K562 (cell line): ENCODE data around the gene GIGYF1. TPM values are rescaled to one million over a fixed set of nuclear protein-coding genes. Genes with fewer than 3 reads are reported as not detected.

ENCODE experiments used
- CEBPZ ChIP-seq: fragments of 150-350 bp; IDR thresholded peaks from 2 replicates; pipeline ENCODE4 v1.6.1; 2014; ENCODE audit warnings: low read depth, mild to moderate bottlenecking, low read length, borderline replicate concordance
- NUFIP1 ChIP-seq: fragments of 450-650 bp; IDR thresholded peaks from 2 replicates; pipeline ENCODE4 v1.6.1; 2018; ENCODE audit not compliant: partially characterized antibody
- polyA plus RNA-seq, 8 experiments: library from polyadenylated mRNA; depleted of rRNA in 4 of 8; stranded (reverse) in 5 of 8; unstranded in 3 of 8; fragments of >200 nt; fragmentation: Nextera tagmentation in 2 of 8; fragmentation: Illumina TruSeq in 1 of 8; extraction: Ambion mirVana in 2 of 8; extraction: Trizol in 1 of 8; gene quantifications; 2 replicates each; pipeline versions ENCODE4 v1.2.1 to v1.2.3, GENCODE V29; 2011 to 2014; ENCODE audit warnings: inconsistent platforms in 1 of 8, missing spikeins in 1 of 8
- total RNA-seq, 7 experiments: library from RNA; depleted of rRNA in 6 of 7; stranded (reverse); fragments of >200 nt in 6 of 7; fragmentation: Illumina TruSeq in 2 of 7; extraction: Trizol in 2 of 7; gene quantifications; 2 replicates each; pipeline versions ENCODE4 v1.2.1 to v1.2.3, GENCODE V29; 2011 to 2021; ENCODE audit warnings: low replicate concordance in 1 of 7
- TF ChIP-seq, protein P1 (sequence below), 2 experiments: fragments of 450-650 bp; conservative IDR thresholded peaks; 2 replicates each; pipeline ENCODE4 v1.6.1; 2017; ENCODE audit warnings: mild to moderate bottlenecking in 2 of 2, moderate library complexity in 2 of 2
- TF ChIP-seq, protein P2 (sequence below), 2 experiments: fragments of 450-650 bp in 1 of 2; sonication (generic) in 1 of 2; formaldehyde crosslinking in 1 of 2; IDR thresholded peaks; 2 replicates each; pipeline versions ENCODE4 v1.7.1 to v1.9.0; 2016 to 2022; ENCODE audit warnings: inconsistent platforms in 1 of 2, mild to moderate bottlenecking in 1 of 2, missing genetic modification reagents in 1 of 2

GIGYF1 gene
- total and polyA plus RNA-seq, 9 of the 15 experiments (the other 6 are each of a cell fraction or from before 2014, with no cell fraction given): 0.56 to 76.2 (median 16.8) TPM

- TF ChIP-seq NUFIP1 (no peak), CEBPZ (no peak)
- TF ChIP-seq, protein P1, sequence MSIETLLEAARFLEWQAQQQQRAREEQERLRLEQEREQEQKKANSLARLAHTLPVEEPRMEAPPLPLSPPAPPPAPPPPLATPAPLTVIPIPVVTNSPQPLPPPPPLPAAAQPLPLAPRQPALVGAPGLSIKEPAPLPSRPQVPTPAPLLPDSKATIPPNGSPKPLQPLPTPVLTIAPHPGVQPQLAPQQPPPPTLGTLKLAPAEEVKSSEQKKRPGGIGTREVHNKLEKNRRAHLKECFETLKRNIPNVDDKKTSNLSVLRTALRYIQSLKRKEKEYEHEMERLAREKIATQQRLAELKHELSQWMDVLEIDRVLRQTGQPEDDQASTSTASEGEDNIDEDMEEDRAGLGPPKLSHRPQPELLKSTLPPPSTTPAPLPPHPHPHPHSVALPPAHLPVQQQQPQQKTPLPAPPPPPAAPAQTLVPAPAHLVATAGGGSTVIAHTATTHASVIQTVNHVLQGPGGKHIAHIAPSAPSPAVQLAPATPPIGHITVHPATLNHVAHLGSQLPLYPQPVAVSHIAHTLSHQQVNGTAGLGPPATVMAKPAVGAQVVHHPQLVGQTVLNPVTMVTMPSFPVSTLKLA (conservative IDR thresholded peaks at IDR 0.05): 0 out of 4 replicates have a peak, but pooled peaks of 1 of the 2 experiments have one; percentile 11
- TF ChIP-seq, protein P2, sequence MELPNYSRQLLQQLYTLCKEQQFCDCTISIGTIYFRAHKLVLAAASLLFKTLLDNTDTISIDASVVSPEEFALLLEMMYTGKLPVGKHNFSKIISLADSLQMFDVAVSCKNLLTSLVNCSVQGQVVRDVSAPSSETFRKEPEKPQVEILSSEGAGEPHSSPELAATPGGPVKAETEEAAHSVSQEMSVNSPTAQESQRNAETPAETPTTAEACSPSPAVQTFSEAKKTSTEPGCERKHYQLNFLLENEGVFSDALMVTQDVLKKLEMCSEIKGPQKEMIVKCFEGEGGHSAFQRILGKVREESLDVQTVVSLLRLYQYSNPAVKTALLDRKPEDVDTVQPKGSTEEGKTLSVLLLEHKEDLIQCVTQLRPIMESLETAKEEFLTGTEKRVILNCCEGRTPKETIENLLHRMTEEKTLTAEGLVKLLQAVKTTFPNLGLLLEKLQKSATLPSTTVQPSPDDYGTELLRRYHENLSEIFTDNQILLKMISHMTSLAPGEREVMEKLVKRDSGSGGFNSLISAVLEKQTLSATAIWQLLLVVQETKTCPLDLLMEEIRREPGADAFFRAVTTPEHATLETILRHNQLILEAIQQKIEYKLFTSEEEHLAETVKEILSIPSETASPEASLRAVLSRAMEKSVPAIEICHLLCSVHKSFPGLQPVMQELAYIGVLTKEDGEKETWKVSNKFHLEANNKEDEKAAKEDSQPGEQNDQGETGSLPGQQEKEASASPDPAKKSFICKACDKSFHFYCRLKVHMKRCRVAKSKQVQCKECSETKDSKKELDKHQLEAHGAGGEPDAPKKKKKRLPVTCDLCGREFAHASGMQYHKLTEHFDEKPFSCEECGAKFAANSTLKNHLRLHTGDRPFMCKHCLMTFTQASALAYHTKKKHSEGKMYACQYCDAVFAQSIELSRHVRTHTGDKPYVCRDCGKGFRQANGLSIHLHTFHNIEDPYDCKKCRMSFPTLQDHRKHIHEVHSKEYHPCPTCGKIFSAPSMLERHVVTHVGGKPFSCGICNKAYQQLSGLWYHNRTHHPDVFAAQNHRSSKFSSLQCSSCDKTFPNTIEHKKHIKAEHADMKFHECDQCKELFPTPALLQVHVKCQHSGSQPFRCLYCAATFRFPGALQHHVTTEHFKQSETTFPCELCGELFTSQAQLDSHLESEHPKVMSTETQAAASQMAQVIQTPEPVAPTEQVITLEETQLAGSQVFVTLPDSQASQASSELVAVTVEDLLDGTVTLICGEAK (IDR thresholded peaks at IDR 0.05): no peak
- TF ChIP-seq, protein P2 (CRISPR knock-in tag; IDR thresholded peaks at IDR 0.05): no peak
These were observed 545 bp downstream of the GIGYF1 start (continued) for GRCh38 chr7:100693312-100694097.
